Activated naive CD4-positive, alpha-beta T cell treated with anti-CD3 and anti-CD28 coated beads, Interleukin-2, amount 50 U/mL, for 16 hours (primary cell): ENCODE data around the gene PPP1R3F.
"Not testable (repeated sequence)": the region's sequence is repeated elsewhere in the genome, so short reads cannot be mapped to it uniquely, and the experiment has no call there.

Source experiments
- DNase-seq: peaks from one replicate; pipeline ENCODE4 v3.0.0-alpha.2; 2020

The PPP1R3F gene

GRCh38 chrX:49322266-49322665 is 52.7 kb downstream of the PPP1R3F start:
- not testable (repeated sequence) for DNase-seq

- DNase-seq: not testable (repeated sequence)
Measured at GRCh38 chrX:49323735-49324134, 54.1 kb downstream of the PPP1R3F start.

- DNase-seq: not testable (repeated sequence)
Measured at GRCh38 chrX:49330421-49330820, 60.8 kb downstream of the PPP1R3F start.

DNA sequence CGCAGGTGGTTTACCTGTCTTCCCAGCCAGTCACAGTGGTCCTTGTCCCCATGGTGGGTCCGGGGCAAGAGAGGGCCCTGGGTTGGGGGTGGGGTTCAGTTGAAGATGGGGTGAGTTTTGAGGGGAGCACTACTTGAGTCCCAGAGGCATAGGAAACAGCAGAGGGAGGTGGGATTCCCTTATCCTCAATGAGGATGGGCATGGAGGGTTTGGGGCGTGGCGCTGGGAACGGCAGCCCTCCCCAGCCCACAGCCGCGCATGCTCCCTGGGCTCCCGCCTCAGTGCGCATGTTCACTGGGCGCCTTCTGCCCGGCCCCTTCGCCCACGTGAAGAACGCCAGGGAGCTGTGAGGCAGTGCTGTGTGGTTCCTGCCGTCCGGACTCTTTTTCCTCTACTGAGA is 61.7 kb downstream of the PPP1R3F start, which contains the start of gene GAGE13:
GAGE13 (plus strand) TSS at position 301 of the 400 bp plus-strand sequence. CDS start 1,156 bp downstream, outside the sequence.
- DNase-seq: not testable (repeated sequence)

DNA sequence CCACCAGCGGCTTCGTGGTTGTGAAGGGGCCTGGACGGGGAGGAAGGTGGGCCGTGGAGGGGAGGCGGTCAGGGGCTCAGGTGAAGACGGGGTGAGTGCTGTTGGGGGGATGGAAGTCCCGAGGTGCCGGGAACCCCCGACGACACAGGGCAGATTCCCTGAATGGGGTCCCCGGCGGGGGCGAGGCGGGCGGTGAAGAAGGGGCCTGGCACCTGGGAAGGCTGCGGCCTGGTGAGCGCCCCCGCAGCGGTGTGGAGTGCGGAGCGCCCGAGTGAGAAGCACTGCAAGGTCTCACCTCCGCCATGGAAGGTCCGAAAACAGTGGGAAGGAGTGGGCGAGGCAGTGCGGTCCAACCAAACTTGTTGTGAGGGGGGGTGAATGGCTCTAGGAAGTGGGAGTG is 62.2 kb downstream of the PPP1R3F start:
- DNase-seq: not testable (repeated sequence)
